C1 segment of cervical spinal cord (tissue), 14 donors: Measurements from ENCODE around the gene MYOD1.

Source experiments
- DNase-seq, 14 donors: peaks; one replicate each; lab custom pipeline; 2025; lab: John Stamatoyannopoulos, UW

The MYOD1 gene

GRCh38 chr11:17748761-17749721, 29.7 kb downstream of the MYOD1 start:
- DNase-seq: no peak

- no peak for DNase-seq
Measured at GRCh38 chr11:17750013-17750800, 30.8 kb downstream of the MYOD1 start.

GRCh38 chr11:17750801-17751165, 31.4 kb downstream of the MYOD1 start:
- no peak for DNase-seq

- DNase-seq: no peak
Measured at GRCh38 chr11:17751558-17751957, 32.2 kb downstream of the MYOD1 start.

- no peak for DNase-seq
Measured at GRCh38 chr11:17752144-17752543, 32.8 kb downstream of the MYOD1 start.

- peak in 1 of 14 donors; percentile 69 for DNase-seq
Measured at GRCh38 chr11:17753153-17753552, 33.8 kb downstream of the MYOD1 start.

GRCh38 chr11:17753641-17754040, 34.3 kb downstream of the MYOD1 start:
- peak in 1 of 14 donors; percentile 62 for DNase-seq

GRCh38 chr11:17755891-17756290, 36.5 kb downstream of the MYOD1 start:
- no peak for DNase-seq

- peak in 3 of 14 donors; percentile 3 to 77 (median 8) for DNase-seq
Measured at GRCh38 chr11:17760102-17761029, 41.0 kb downstream of the MYOD1 start.

- DNase-seq: no peak
Measured at GRCh38 chr11:17762309-17762974, 43.1 kb downstream of the MYOD1 start.

- no peak for DNase-seq
Measured at GRCh38 chr11:17763244-17763643, 43.9 kb downstream of the MYOD1 start.

GRCh38 chr11:17763703-17764102, 44.3 kb downstream of the MYOD1 start:
- no peak for DNase-seq

- DNase-seq: no peak
Measured at GRCh38 chr11:17764446-17765218, 45.3 kb downstream of the MYOD1 start.

- DNase-seq: no peak
Measured at GRCh38 chr11:17765356-17766072, 46.1 kb downstream of the MYOD1 start.

- DNase-seq: no peak
Measured at GRCh38 chr11:17766073-17766359, 46.6 kb downstream of the MYOD1 start.

- no peak for DNase-seq
Measured at GRCh38 chr11:17766590-17766989, 47.2 kb downstream of the MYOD1 start.

- DNase-seq: no peak
Measured at GRCh38 chr11:17767301-17767885, 48.0 kb downstream of the MYOD1 start.

GRCh38 chr11:17767914-17768313, 48.5 kb downstream of the MYOD1 start:
- no peak for DNase-seq

GRCh38 chr11:17768547-17768946, 49.2 kb downstream of the MYOD1 start:
- no peak for DNase-seq
